Activated naive CD4-positive, alpha-beta T cell treated with anti-CD3 and anti-CD28 coated beads, Interleukin-2, amount 50 U/mL, for 16 hours (primary cell): Measurements from ENCODE around the gene ATP6V1G3.

Experiments
- DNase-seq: peaks from one replicate; pipeline ENCODE4 v3.0.0-alpha.2; 2020

Gene ATP6V1G3

GRCh38 chr1:198541737-198542136 is 1.3 kb upstream of the ATP6V1G3 start:
- no peak for DNase-seq

- no peak for DNase-seq
Measured at GRCh38 chr1:198538579-198539364, 1.7 kb downstream of the ATP6V1G3 start.

DNA sequence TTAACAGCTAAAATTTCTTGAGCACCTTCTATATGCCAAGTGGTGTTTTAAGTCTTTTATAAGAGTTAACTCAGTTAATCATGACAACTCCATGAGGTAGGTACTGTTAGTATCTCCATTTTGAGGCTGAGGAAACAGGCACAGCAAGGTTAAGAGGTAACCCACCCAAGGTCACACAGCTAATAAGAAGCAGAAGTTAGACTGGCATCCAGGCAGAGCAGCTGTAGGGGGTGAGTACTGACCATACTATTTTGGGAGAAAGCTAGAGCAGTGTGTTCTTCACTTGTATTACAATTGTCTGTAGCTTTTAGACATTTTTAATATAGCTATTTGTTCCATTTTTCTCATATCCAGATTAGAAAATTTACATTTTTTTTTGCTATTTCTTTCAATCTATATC is 4.8 kb downstream of the ATP6V1G3 start:
- DNase-seq: no peak

GRCh38 chr1:198534548-198535418 is 5.7 kb downstream of the ATP6V1G3 start:
- DNase-seq: no peak

GRCh38 chr1:198531891-198532290 is 8.6 kb downstream of the ATP6V1G3 start:
- DNase-seq: no peak

DNA sequence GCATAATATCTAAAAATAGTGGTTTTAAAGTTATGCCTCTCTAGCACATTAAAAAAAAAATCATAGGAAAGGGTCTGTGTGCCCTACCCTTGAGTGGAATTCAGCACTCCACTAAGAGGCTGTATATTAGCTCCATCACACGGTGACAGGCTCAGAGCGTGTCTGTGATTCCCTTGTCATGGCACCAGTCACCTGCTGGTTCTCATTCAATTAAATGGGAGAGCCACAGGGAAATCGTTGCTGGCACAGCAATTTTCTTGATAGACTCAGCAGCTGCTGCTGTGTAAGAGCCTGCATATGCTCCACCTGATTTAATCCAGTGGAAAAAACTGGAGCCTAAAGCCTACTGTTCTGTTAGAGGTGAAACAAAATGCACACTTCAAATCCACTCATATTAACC is 9.5 kb downstream of the ATP6V1G3 start:
- DNase-seq: no peak

- DNase-seq: no peak
Measured at GRCh38 chr1:198529414-198529813, 11.1 kb downstream of the ATP6V1G3 start.

- no peak for DNase-seq
Measured at GRCh38 chr1:198528364-198528763, 12.1 kb downstream of the ATP6V1G3 start.

DNA sequence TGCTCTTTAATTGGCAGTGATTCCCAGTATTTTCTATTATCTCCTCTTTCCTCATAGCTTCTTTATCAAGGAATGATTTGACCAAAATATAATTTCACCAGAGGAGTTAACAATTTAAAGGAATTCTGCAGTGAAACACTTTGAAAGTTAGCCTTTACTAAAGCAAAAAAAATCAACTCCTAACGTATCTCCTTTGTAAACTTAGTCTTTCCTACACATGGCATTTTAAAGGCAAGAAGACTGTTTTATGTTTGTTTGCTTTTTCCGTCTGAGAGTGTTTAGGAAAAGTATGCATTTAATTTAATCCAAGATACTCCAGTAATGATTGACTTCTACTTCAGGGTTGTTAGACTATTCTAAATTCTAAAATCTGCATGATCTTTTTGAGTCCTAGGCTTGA is 15.9 kb downstream of the ATP6V1G3 start:
- DNase-seq: no peak

DNA sequence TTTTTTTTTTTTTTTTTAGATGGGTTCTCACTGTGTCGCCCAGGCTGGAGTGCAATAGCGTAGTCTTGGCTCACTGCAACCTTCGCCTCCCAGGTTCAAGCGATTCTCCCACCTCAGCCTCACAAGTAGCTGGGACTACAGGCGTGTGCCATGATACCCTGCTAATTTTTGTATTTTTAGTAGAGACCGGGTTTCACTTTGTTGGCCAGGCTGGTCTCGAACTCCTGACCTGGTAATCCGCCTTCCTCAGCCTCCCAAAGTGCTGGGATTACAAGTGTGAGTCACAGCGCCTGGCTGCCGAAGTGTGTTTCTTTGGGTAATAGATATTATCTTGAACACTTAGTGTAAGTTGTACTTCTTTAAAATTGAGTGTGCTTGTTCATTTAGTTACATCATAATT is 16.4 kb downstream of the ATP6V1G3 start:
- DNase-seq: peak; percentile 24

GRCh38 chr1:198523182-198523950 is 17.1 kb downstream of the ATP6V1G3 start:
- no peak for DNase-seq

GRCh38 chr1:198520524-198521254 is 19.8 kb downstream of the ATP6V1G3 start:
- no peak for DNase-seq

DNA sequence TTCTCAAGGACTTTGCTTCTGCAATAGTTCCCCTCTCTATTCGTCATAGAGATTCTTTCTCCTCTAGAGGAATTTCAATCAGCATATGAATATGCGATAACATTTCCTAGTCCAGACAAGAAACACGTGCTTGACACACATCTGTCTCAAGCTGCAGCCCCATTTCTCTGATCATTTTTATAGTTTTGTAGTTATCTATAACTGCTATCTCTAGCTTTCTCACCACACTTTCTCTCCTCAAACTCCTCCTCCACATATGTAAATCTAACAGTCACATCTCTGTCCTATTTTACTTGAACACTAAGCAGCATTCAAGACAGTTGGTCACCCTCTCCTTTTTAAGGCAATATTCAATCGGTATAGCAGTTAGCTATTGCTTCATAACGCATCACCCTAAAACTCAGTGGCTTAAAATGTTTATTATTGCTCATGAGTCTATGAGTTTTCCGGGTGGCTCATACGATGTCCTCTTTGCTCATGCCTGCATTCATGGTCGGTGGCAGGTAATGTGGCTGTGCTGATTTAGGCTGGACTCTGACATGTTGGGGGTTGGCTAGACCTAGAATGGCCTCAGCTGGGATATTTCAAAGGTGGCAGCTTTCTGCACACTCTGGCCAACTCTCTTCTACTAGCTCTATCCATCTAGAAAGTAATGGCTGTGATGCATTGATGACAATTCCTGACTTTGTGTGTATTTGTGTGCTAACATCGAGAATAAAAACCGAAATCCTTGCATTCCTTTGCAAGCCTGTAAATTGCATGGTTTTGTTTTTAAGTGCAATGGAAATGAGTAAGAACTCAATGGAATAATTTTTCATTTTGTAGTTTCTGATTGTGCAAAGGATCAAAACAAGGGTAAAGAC is 20.6 kb downstream of the ATP6V1G3 start:
- DNase-seq: no peak

GRCh38 chr1:198517623-198518199 is 22.8 kb downstream of the ATP6V1G3 start:
- DNase-seq: no peak

DNA sequence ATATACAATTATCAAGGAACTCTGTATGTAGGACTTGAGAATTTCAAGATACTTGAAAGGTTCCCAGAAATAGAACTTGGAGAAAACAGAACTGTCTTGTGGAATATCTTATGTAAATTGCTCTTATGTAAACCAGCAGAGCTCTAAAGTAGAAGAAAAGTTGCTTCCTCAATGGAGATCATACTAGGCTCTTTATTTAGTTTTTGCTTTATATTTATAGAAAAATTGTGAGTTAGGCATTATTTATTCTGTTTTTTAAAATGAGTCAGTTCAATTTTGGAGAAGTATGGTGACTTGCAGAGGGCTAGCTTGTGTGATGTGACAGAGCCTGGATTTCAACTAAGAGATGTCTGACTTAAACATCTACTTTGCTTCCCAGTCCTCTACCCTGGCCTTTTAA is 40.4 kb downstream of the ATP6V1G3 start:
- no peak for DNase-seq

DNA sequence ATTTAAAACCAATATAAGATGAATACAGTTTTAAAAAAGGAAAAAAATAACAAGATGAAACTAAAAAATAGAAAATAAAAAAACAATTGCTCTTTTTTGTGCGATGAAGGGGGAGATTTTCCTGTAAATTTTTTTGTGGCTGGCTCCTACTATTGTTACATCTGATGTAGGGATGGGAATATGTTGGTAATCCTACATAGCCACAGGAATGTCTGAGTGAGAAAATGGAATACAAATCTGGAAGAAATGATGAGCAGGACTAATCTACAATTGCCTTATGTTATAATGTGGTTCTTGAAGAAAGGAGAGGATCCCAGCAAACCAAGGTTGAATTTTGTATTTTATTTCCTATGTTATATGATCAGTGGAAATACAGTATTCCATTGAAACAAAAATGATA is 40.9 kb downstream of the ATP6V1G3 start:
- no peak for DNase-seq

GRCh38 chr1:198498881-198499280 is 41.6 kb downstream of the ATP6V1G3 start:
- no peak for DNase-seq

- DNase-seq: no peak
Measured at GRCh38 chr1:198498103-198498385, 42.4 kb downstream of the ATP6V1G3 start.

- no peak for DNase-seq
Measured at GRCh38 chr1:198497326-198498102, 43.0 kb downstream of the ATP6V1G3 start.
